Adrenal gland (tissue), 12 donors: ENCODE results near the gene NKX2-3. TPM values are rescaled to one million over a fixed set of nuclear protein-coding genes. Genes with fewer than 3 reads are reported as not detected.
A peak's percentile ranks its signal among the peaks of the same experiment; 100 is the strongest.

ENCODE experiments used
- DNase-seq, 7 donors: peaks; one replicate each; pipeline ENCODE4 v3.0.0-alpha.2; 2019 to 2020
- H3K27ac ChIP-seq, 5 donors: fragments of 200-600 bp; sonication (generic) in 4 of 5; 1 replicate in 3 of 5; 2 replicates in 2 of 5; pipeline versions ENCODE4 v1.5.1 to v1.8.0; 2016 to 2020; ENCODE audit warnings: mild to moderate bottlenecking in 1 of 5
- H3K27me3 ChIP-seq: fragments of 200-600 bp; 2 replicates; pipeline ENCODE4 v1.8.0; 2021
- H3K36me3 ChIP-seq, 2 donors: fragments of 200-600 bp; replicated peaks in 1 of 2; 1 replicate in 1 of 2; 2 replicates in 1 of 2; pipeline versions ENCODE4 v1.5.1 to v1.8.0; 2018 to 2022
- H3K4me1 ChIP-seq, 2 donors: fragments of 200-600 bp; replicated peaks in 1 of 2; 1 replicate in 1 of 2; 2 replicates in 1 of 2; pipeline versions ENCODE4 v1.5.1 to v1.8.0; 2018 to 2021
- H3K4me3 ChIP-seq, 4 donors: fragments of 200-600 bp; sonication (generic) in 3 of 4; one replicate each; pipeline ENCODE4 v1.5.1; 2016 to 2018
- H3K9me3 ChIP-seq, 3 donors: fragments of 200-600 bp; sonication (generic) in 1 of 3; replicated peaks in 1 of 3; 1 replicate in 2 of 3; 2 replicates in 1 of 3; pipeline versions ENCODE4 v1.5.1 to v1.8.0; 2016 to 2021
- CTCF ChIP-seq, 6 experiments: fragments of 450-650 bp in 4 of 6; fragments of 200-600 bp in 2 of 6; sonication (generic) in 1 of 6; IDR thresholded peaks; 1 replicate in 5 of 6; 2 replicates in 1 of 6; pipeline versions ENCODE4 v1.5.1 to v1.8.0; 2016 to 2021; ENCODE audit warnings: antibody characterized with exemption in 6 of 6, mild to moderate bottlenecking in 2 of 6, moderate library complexity in 1 of 6
- POLR2A ChIP-seq, 2 donors: fragments of 450-650 bp; IDR thresholded peaks; one replicate each; pipeline ENCODE4 v1.6.1; 2017; ENCODE audit warnings: antibody characterized with exemption in 2 of 2, mild to moderate bottlenecking in 2 of 2, moderate library complexity in 1 of 2
- WGBS, 4 donors: extraction: QIAGEN DNeasy Blood & Tissue Kit in 2 of 4; methylation state at CpG; one replicate each; pipeline versions ENCODE4 v1.1.5 to v1.1.7; 2013 to 2017; 5-methylcytosine and 5-hydroxymethylcytosine counted together
- intact Hi-C, 2 donors: fragments of 100-400 bp; cut with DNase I; formaldehyde crosslinking; loops; one replicate each; pipeline versions ENCODE4 v1.14.1 to v1.15.0; 2022 to 2023
- polyA plus RNA-seq, 3 donors: library from polyadenylated mRNA; stranded (reverse); fragments of 200-250 nt in 2 of 3; fragments of 350-450 nt in 1 of 3; fragmentation: Illumina TruSeq in 1 of 3; extraction: RNeasy Lipid Tissue Mini Kit (QIAGEN cat#74804) in 1 of 3; gene quantifications; one replicate each; pipeline ENCODE4 v1.2.3, GENCODE V29; 2013 to 2014
- total RNA-seq, 9 donors: library from RNA; depleted of rRNA in 4 of 9; stranded (reverse); fragments of >200 nt in 4 of 9; fragments of 120-200 nt in 1 of 9; fragmentation: NEBNext Ultra II Directional in 1 of 9; extraction: Animal tissue kit (Norgen Biotek cat#: 25700) in 1 of 9; gene quantifications; one replicate each; pipeline versions ENCODE4 v1.1.0 to v1.2.4, GENCODE V29; 2013 to 2023
- donor health status: healthy with polysubstance abuse.
- donor health status: Bipolar disorder and iron deficiency.
- donor health status: DM: yes; HTN: yes; CAD: no.
- donor health status: DM: no; HTN: no; CAD: no.
- donor health status: DM: no; HTN: no; CAD: no.
- donor health status: DM: yes; HTN: yes; CAD: no.

The NKX2-3 gene
- total and polyA plus RNA-seq, 12 donors, result 0.03 TPM; not detected in 11

GRCh38 chr10:99534450-99534938 is 1.8 kb downstream of the NKX2-3 start:
- 15 to 18% (median 16%) methylated on average over 25 to 26 of the region's 26 CpGs for WGBS, 4 donors
- Histone ChIP-seq H3K27ac (no peak overlapping the region), H3K4me3 (no peak overlapping the region), H3K36me3 (no peaks in the 10 kb centered on the region), H3K27me3 (peaks cover 99% of the 10 kb centered on the region), H3K9me3 (no peaks in the 10 kb centered on the region), H3K4me1 (peaks cover 0 to 16% of the 10 kb centered on the region in 2 donors)
- intact Hi-C loops, result no loop called here
- DNase-seq, result no peak
- TF ChIP-seq POLR2A (IDR thresholded peaks at IDR 0.05), result no peak
- TF ChIP-seq CTCF (IDR thresholded peaks at IDR 0.05), result no peak

GRCh38 chr10:99534939-99535763 is 2.4 kb downstream of the NKX2-3 start:
- 0 to 3% (median 1%) methylated on average over 4 to 100 of the region's 100 CpGs for WGBS, 4 donors
- Histone ChIP-seq H3K4me3 (peak overlapping the region in 1 of 4 donors; percentile 29), H3K4me1 (peaks cover 0 to 16% of the 10 kb centered on the region in 2 donors), H3K36me3 (no peaks in the 10 kb centered on the region), H3K9me3 (no peaks in the 10 kb centered on the region), H3K27me3 (peaks cover 98% of the 10 kb centered on the region), H3K27ac (no peak overlapping the region)
- TF ChIP-seq CTCF (IDR thresholded peaks at IDR 0.05) (no peak), POLR2A (IDR thresholded peaks at IDR 0.05) (no peak)
- DNase-seq, result peak in 1 of 7 donors; percentile 43
- intact Hi-C loops, result no loop called here

- no peak for TF ChIP-seq POLR2A (IDR thresholded peaks at IDR 0.05)
- no peak for TF ChIP-seq CTCF (IDR thresholded peaks at IDR 0.05)
- Histone ChIP-seq H3K4me3 (peak overlapping the region in 1 of 4 donors; percentile 29), H3K27ac (no peak overlapping the region), H3K27me3 (peaks cover 98% of the 10 kb centered on the region), H3K36me3 (no peaks in the 10 kb centered on the region), H3K9me3 (no peaks in the 10 kb centered on the region), H3K4me1 (peaks cover 5 to 16% of the 10 kb centered on the region in 2 donors)
- DNase-seq, result peak in 1 of 7 donors; percentile 23
- intact Hi-C loops, result no loop called here
- 19 to 30% (median 24%) methylated on average over 22 to 42 of the region's 42 CpGs for WGBS, 4 donors
These were observed 3.1 kb downstream of the NKX2-3 start for GRCh38 chr10:99535764-99536337.

- peaks cover 98% of the 10 kb centered on the region for H3K27me3 ChIP-seq
- intact Hi-C loops, result no loop called here
- no peaks in the 10 kb centered on the region for H3K9me3 ChIP-seq
- H3K4me1 ChIP-seq, result peaks cover 5 to 16% of the 10 kb centered on the region in 2 donors
- no peak overlapping the region for H3K4me3 ChIP-seq
- peak in 1 of 7 donors; percentile 27 for DNase-seq
- no peak overlapping the region for H3K27ac ChIP-seq
- TF ChIP-seq CTCF (IDR thresholded peaks at IDR 0.05) (no peak), POLR2A (IDR thresholded peaks at IDR 0.05) (no peak)
- no peaks in the 10 kb centered on the region for H3K36me3 ChIP-seq
- 28 to 53% (median 37%) methylated on average over 18 to 40 of the region's 40 CpGs for WGBS, 4 donors
These were observed 3.8 kb downstream of the NKX2-3 start for GRCh38 chr10:99536338-99537085.
